GM18499 (cell line): ENCODE measurements around the gene SHMT2.
A peak's percentile ranks its signal among the peaks of the same experiment; 100 is the strongest.

Experiments
- ATAC-seq: cut with Tn5 transposase; IDR thresholded peaks from one replicate; pipeline ENCODE4 v1.9.1; 2021; ENCODE audit warnings: moderate number of reproducible peaks; ENCODE audit not compliant: insufficient read depth, unreplicated experiment

Gene SHMT2

GRCh38 chr12:57229634-57230380 lies at the start of gene SHMT2:
SHMT2 (plus strand) TSS chr12:57229711; CDS start chr12:57229779, 68 bp downstream.
- peak; percentile 56 for ATAC-seq

GRCh38 chr12:57180321-57180989 lies 49.1 kb upstream of the SHMT2 start:
- ATAC-seq: no peak

- ATAC-seq: no peak
These were observed 48.4 kb upstream of the SHMT2 start for GRCh38 chr12:57181072-57181471.

- ATAC-seq: no peak
These were observed 47.9 kb upstream of the SHMT2 start for GRCh38 chr12:57181561-57182155.

- ATAC-seq: no peak
These were observed 46.5 kb upstream of the SHMT2 start for GRCh38 chr12:57182918-57183575.

GRCh38 chr12:57183939-57184725 lies 45.4 kb upstream of the SHMT2 start:
- no peak for ATAC-seq

GRCh38 chr12:57185403-57185802 lies 44.1 kb upstream of the SHMT2 start:
- no peak for ATAC-seq

- ATAC-seq: no peak
These were observed 43.5 kb upstream of the SHMT2 start for GRCh38 chr12:57185906-57186508.

- ATAC-seq: no peak
These were observed 42.1 kb upstream of the SHMT2 start for GRCh38 chr12:57187222-57188089.

- ATAC-seq: no peak
These were observed 41.5 kb upstream of the SHMT2 start for GRCh38 chr12:57188090-57188425.

GRCh38 chr12:57190037-57190436 lies 39.5 kb upstream of the SHMT2 start:
- ATAC-seq: no peak

GRCh38 chr12:57190821-57191220 lies 38.7 kb upstream of the SHMT2 start:
- no peak for ATAC-seq

GRCh38 chr12:57191410-57191809 lies 38.1 kb upstream of the SHMT2 start:
- ATAC-seq: no peak

- ATAC-seq: no peak
These were observed 36.6 kb upstream of the SHMT2 start for GRCh38 chr12:57192920-57193319.

GRCh38 chr12:57193706-57194245 lies 35.7 kb upstream of the SHMT2 start:
- no peak for ATAC-seq

GRCh38 chr12:57194253-57194652 lies 35.3 kb upstream of the SHMT2 start:
- no peak for ATAC-seq

- ATAC-seq: no peak
These were observed 34.3 kb upstream of the SHMT2 start for GRCh38 chr12:57195186-57195585.

GRCh38 chr12:57195611-57196371 lies 33.7 kb upstream of the SHMT2 start:
- ATAC-seq: no peak
